Fibroblast of villous mesenchyme (primary cell): Measurements from ENCODE around the gene FRMD4B. TPM values are rescaled to one million over a fixed set of nuclear protein-coding genes. Genes with fewer than 3 reads are reported as not detected.

Source experiments
- DNase-seq: peaks from one replicate; pipeline ENCODE4 v3.0.0-alpha.2; 2010; ENCODE audit warnings: low read depth
- H3K4me3 ChIP-seq: 2 replicates; pipeline ENCODE4 v1.5.1; 2011; ENCODE audit warnings: low read depth, mild to moderate bottlenecking, low read length
- CTCF ChIP-seq: IDR thresholded peaks from 2 replicates; pipeline ENCODE4 v1.5.1; 2012; ENCODE audit warnings: low read depth, mild to moderate bottlenecking, low read length; ENCODE audit not compliant: insufficient read depth
- total RNA-seq: library from RNA; depleted of rRNA; stranded (reverse); fragments of >200 nt; gene quantifications from 2 replicates; pipeline ENCODE4 v1.2.3, GENCODE V29; 2012

FRMD4B gene
- total RNA-seq, 1 donor = under 0.01 TPM

GRCh38 chr3:69425249-69425648, 39.4 kb upstream of the FRMD4B start:
- H3K4me3 ChIP-seq = no peak overlapping the region
- DNase-seq = peak; percentile 40
- TF ChIP-seq CTCF = peak; percentile 64

- TF ChIP-seq CTCF = no peak
- peak; percentile 58 for DNase-seq
- no peak overlapping the region for H3K4me3 ChIP-seq
Measured at GRCh38 chr3:69423463-69424155, 37.7 kb upstream of the FRMD4B start.

GRCh38 chr3:69422751-69423150, 36.9 kb upstream of the FRMD4B start:
- no peak for TF ChIP-seq CTCF
- H3K4me3 ChIP-seq = no peak overlapping the region
- no peak for DNase-seq

- TF ChIP-seq CTCF = no peak
- DNase-seq = no peak
- no peak overlapping the region for H3K4me3 ChIP-seq
Measured at GRCh38 chr3:69420781-69421520, 35.1 kb upstream of the FRMD4B start.

- DNase-seq = no peak
- no peak overlapping the region for H3K4me3 ChIP-seq
- no peak for TF ChIP-seq CTCF
Measured at GRCh38 chr3:69419276-69419675, 33.4 kb upstream of the FRMD4B start.

GRCh38 chr3:69417541-69418078, 31.7 kb upstream of the FRMD4B start:
- H3K4me3 ChIP-seq = no peak overlapping the region
- no peak for DNase-seq
- no peak for TF ChIP-seq CTCF
